ENCODE data around the gene GALNS. TPM values are rescaled to one million over a fixed set of nuclear protein-coding genes. Genes with fewer than 3 reads are reported as not detected.

Gene GALNS
- total and polyA plus RNA-seq, 2 of the 13 experiments (the other 11 are each of a cell fraction or from before 2014, with no cell fraction given): 9.2 to 9.8 TPM

DNA sequence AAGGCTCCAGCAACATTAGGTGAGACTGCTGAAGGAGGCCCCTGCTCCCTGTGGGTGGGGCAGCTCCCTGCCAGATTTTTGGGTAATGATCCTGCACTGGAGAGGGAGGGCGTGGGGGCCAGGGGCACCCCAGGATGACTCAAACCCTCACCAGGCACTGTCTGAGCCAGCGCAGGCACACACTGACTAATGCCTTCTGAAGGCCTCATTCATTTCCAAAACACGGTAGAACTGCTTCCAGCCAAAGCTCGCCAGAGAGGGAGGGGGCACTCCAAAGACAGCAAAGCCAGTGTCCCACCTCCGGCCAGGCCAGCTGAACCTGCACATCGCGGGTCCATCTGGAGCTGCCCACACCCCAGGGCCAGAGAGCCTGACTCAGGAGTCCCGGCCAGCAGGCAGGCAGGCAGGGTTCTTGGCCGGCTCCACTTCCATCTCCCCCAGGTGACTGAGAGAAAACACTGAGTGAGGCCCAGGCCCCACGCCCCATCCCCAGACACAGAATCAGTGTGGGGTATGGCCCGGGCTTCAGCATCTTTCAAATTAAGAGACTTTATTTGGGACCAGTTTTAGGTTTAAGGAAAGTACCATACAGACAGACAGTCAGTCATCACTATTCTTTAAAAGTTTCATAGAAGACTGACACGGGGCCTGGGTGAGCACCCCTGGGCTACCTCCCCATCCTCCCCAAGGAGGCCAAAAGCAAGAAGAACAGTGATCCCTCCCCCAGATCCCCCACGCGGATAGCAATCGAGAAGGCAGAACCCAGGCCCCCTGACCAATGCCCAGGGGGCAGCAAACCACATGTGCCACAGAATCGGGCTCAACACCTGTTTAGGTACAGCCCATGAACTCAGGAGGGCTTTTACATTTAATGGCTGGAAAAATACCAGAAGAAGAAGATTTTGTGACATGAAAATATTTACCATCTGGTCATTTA, 74.0 kb downstream of the GALNS start (continued):
- TF ChIP-seq, protein P1, sequence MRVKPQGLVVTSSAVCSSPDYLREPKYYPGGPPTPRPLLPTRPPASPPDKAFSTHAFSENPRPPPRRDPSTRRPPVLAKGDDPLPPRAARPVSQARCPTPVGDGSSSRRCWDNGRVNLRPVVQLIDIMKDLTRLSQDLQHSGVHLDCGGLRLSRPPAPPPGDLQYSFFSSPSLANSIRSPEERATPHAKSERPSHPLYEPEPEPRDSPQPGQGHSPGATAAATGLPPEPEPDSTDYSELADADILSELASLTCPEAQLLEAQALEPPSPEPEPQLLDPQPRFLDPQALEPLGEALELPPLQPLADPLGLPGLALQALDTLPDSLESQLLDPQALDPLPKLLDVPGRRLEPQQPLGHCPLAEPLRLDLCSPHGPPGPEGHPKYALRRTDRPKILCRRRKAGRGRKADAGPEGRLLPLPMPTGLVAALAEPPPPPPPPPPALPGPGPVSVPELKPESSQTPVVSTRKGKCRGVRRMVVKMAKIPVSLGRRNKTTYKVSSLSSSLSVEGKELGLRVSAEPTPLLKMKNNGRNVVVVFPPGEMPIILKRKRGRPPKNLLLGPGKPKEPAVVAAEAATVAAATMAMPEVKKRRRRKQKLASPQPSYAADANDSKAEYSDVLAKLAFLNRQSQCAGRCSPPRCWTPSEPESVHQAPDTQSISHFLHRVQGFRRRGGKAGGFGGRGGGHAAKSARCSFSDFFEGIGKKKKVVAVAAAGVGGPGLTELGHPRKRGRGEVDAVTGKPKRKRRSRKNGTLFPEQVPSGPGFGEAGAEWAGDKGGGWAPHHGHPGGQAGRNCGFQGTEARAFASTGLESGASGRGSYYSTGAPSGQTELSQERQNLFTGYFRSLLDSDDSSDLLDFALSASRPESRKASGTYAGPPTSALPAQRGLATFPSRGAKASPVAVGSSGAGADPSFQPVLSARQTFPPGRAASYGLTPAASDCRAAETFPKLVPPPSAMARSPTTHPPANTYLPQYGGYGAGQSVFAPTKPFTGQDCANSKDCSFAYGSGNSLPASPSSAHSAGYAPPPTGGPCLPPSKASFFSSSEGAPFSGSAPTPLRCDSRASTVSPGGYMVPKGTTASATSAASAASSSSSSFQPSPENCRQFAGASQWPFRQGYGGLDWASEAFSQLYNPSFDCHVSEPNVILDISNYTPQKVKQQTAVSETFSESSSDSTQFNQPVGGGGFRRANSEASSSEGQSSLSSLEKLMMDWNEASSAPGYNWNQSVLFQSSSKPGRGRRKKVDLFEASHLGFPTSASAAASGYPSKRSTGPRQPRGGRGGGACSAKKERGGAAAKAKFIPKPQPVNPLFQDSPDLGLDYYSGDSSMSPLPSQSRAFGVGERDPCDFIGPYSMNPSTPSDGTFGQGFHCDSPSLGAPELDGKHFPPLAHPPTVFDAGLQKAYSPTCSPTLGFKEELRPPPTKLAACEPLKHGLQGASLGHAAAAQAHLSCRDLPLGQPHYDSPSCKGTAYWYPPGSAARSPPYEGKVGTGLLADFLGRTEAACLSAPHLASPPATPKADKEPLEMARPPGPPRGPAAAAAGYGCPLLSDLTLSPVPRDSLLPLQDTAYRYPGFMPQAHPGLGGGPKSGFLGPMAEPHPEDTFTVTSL (CRISPR knock-in tag; IDR thresholded peaks at IDR 0.05; ENCODE audit: borderline replicate concordance): no peak

GRCh38 chr16:88781140-88782077, 75.3 kb downstream of the GALNS start:
- CTCF ChIA-PET (ENCODE audit: low intra/inter-chr PET ratio, low total read pairs): no interaction called here
- intact Hi-C loops (cut with micrococcal nuclease; ENCODE audit: unreplicated experiment): no loop called here
- H3K36me3 ChIP-seq (replicated peaks in 1 of 2; ENCODE audit: control insufficient read depth in 1 of 2, insufficient read depth in 2 of 2, low read length in 2 of 2): peaks cover 2 to 4% of the 10 kb centered on the region in 2 experiments; a peak in 1 of 5 replicates
- H3K4me1 ChIP-seq (ENCODE audit: insufficient read depth, low read length): peaks cover 51% of the 10 kb centered on the region
- no peak overlapping the region; a peak in 1 of 6 replicates for H3K4me3 ChIP-seq (replicated peaks in 1 of 3; ENCODE audit: insufficient read depth in 1 of 3, low read depth in 2 of 3, low read length in 3 of 3)
- H2AFZ ChIP-seq (ENCODE audit: low read length): no peak overlapping the region
- DNase-seq (ENCODE audit: low spot score) (no peak), FAIRE-seq (no peak), ATAC-seq (no peak; the same call in 2 of the 3 replicates)
- H3K9ac ChIP-seq (ENCODE audit: insufficient read depth, low read depth, low read length): 0 out of 2 replicates have a peak overlapping the region, but pooled peaks have one; percentile 18
- WGBS (ENCODE audit: low lambda C conversion rate): 88% methylated on average over 18 of the region's 28 CpGs
- peak overlapping the region; percentile 4 for H3K27ac ChIP-seq (ENCODE audit: extremely low read length, insufficient read depth, low read length)
- no peaks in the 10 kb centered on the region for H3K9me3 ChIP-seq (ENCODE audit: low read length)
- no peaks in the 10 kb centered on the region for H3K27me3 ChIP-seq (ENCODE audit: control insufficient read depth in 1 of 2, insufficient read depth in 2 of 2, low read length in 2 of 2)
- POLR2A ChIA-PET: interaction anchor here (0.6 to 5.4 kb wide), 7 partner anchors 9 to 28 kb away, joined by 3 to 36 read pairs (median 5); no protein-coding TSS in a partner anchor
- peaks cover 60% of the 10 kb centered on the region for H3K79me2 ChIP-seq (ENCODE audit: insufficient read depth, low read length)
- H3K4me2 ChIP-seq (ENCODE audit: low read depth, low read length): peak overlapping the region; percentile 97
- in situ Hi-C loops (cut with HindIII; ENCODE audit: extremely low pct_ligation_motif_present, low pct_unique_long_range_greater_than_20kb): no loop called here
- peaks cover 28% of the 10 kb centered on the region for H4K20me1 ChIP-seq (ENCODE audit: insufficient read depth, low read length)
- no TSS peak for BruUV-seq (replicated peaks)
- TF ChIP-seq MAFF (IDR thresholded peaks at IDR 0.05; ENCODE audit: low read depth, low read length): 0 out of 2 replicates have a peak, but pooled peaks have one; percentile 1
- TF ChIP-seq ZBTB38 (CRISPR knock-in tag; IDR thresholded peaks at IDR 0.05): peak; percentile 77
- no peak for TF ChIP-seq ZNF556 (CRISPR knock-in tag; IDR thresholded peaks at IDR 0.05; ENCODE audit: borderline replicate concordance)
- 0 out of 2 replicates have a peak, but pooled peaks have one; percentile 21 for TF ChIP-seq BORCS8-MEF2B (CRISPR knock-in tag; IDR thresholded peaks at IDR 0.05)
- TF ChIP-seq, protein P2, sequence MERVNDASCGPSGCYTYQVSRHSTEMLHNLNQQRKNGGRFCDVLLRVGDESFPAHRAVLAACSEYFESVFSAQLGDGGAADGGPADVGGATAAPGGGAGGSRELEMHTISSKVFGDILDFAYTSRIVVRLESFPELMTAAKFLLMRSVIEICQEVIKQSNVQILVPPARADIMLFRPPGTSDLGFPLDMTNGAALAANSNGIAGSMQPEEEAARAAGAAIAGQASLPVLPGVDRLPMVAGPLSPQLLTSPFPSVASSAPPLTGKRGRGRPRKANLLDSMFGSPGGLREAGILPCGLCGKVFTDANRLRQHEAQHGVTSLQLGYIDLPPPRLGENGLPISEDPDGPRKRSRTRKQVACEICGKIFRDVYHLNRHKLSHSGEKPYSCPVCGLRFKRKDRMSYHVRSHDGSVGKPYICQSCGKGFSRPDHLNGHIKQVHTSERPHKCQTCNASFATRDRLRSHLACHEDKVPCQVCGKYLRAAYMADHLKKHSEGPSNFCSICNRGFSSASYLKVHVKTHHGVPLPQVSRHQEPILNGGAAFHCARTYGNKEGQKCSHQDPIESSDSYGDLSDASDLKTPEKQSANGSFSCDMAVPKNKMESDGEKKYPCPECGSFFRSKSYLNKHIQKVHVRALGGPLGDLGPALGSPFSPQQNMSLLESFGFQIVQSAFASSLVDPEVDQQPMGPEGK (CRISPR knock-in tag; IDR thresholded peaks at IDR 0.05): peak; percentile 76
- no peak for TF ChIP-seq ZNF496 (CRISPR knock-in tag; IDR thresholded peaks at IDR 0.05; ENCODE audit: insufficient replicate concordance)
- peak in 1 of 2 experiments; percentile 39; a peak in 1 of 4 replicates for TF ChIP-seq MAFK (conservative IDR thresholded peaks at IDR 0.05 in 1 of 2, IDR thresholded peaks at IDR 0.05 in 1 of 2; ENCODE audit: low read length in 2 of 2)
- TF ChIP-seq MTA1 (CRISPR knock-in tag; IDR thresholded peaks at IDR 0.05; ENCODE audit: borderline replicate concordance): peak; percentile 6; the same call in 1 of the 2 replicates
- peak in 1 of 2 experiments; percentile 14; a peak in 1 of 4 replicates for TF ChIP-seq POLR2A (IDR thresholded peaks at IDR 0.05; ENCODE audit: insufficient read depth in 1 of 2, low read depth in 2 of 2, low read length in 2 of 2)
- TF ChIP-seq ZFY (CRISPR knock-in tag; IDR thresholded peaks at IDR 0.05): no peak
